GM21360 (cell line): ENCODE data around the gene ERC2.

ENCODE experiments used
- ATAC-seq: cut with Tn5 transposase; IDR thresholded peaks from one replicate; pipeline ENCODE4 v1.9.1; 2021; ENCODE audit warnings: mild to moderate bottlenecking, moderate library complexity; ENCODE audit not compliant: unreplicated experiment

Gene ERC2

GRCh38 chr3:55723653-55724406, 744.4 kb downstream of the ERC2 start:
- no peak for ATAC-seq

DNA sequence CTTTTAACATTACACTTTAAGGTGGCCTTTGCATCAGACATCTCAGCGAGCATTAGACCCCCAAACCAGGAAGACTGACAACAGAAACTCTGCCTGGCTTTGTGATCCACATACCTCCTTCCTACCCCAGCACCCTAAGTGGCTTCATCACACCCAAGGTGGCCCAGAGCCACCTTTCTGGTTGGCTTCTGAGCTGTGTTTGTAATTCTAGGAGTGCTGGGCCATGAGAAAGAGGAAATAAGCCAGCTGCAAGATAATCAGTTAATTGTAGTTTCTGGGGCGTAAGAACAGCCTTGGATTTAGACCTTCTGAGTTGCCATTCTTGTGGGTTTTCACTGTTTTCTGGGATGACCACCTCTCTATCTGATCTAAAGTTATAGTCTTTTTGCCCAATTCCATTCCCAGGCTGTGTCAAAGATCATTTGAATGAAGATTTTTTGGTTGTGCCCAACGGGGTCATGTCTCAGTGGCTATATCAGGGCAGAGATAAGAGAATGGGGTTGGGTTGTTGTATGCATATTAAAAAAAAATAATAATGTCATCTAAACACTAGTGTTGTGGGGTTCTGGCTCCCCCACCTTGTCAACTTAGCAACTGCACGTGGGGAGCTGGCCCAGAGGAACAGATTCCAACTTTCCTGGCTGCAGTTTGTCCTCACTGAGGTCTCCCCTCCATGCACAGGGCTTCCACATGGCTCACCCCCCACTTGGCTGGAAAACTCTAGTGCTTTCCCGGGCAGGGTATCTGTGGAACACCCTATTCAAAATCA, 746.4 kb downstream of the ERC2 start:
- no peak for ATAC-seq

GRCh38 chr3:55720614-55721013, 747.7 kb downstream of the ERC2 start:
- no peak for ATAC-seq

DNA sequence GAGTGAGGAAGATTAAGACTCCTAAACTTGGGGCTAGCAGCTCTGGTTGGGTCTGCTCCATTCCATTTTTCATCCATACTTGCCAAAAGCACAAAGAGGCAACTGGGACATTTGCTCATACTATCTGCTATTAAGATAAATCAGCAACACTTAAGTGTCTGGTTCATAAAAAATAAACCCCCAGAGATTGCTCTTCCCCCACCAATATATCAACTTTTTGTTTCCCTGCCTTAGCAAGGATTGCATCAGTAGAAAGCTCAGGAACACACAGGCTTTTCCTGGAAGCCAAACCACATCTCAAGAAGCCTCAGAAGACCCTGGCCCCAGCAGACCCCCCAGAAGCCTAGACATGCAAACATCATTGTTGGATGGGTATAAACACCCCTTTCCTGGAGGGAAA, 748.8 kb downstream of the ERC2 start:
- no peak for ATAC-seq

GRCh38 chr3:55719006-55719405, 749.3 kb downstream of the ERC2 start:
- ATAC-seq = no peak

GRCh38 chr3:55718521-55718921, 749.7 kb downstream of the ERC2 start:
- no peak for ATAC-seq

DNA sequence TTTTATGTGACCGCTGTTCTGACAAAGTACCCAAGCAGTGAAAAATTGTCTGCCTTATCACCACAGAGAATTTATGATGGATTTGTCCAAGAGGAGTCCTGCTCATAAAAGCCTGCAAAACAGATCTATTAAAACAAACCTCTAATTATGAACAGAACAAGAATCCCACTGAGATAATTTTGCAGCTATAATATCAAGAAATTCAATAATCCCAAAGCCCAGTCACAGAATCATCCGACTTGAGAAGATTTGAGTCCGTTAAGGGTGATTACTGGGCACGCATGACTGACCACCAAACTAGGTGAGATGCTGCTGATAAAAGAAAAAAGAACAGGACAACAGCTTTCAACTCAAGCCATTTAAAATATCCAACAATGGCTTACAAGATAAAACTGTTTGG, 750.2 kb downstream of the ERC2 start:
- no peak for ATAC-seq

- no peak for ATAC-seq
Measured at GRCh38 chr3:55717481-55717880, 750.8 kb downstream of the ERC2 start.

- no peak for ATAC-seq
Measured at GRCh38 chr3:55716611-55717225, 751.5 kb downstream of the ERC2 start.

- no peak for ATAC-seq
Measured at GRCh38 chr3:55716044-55716443, 752.2 kb downstream of the ERC2 start.

DNA sequence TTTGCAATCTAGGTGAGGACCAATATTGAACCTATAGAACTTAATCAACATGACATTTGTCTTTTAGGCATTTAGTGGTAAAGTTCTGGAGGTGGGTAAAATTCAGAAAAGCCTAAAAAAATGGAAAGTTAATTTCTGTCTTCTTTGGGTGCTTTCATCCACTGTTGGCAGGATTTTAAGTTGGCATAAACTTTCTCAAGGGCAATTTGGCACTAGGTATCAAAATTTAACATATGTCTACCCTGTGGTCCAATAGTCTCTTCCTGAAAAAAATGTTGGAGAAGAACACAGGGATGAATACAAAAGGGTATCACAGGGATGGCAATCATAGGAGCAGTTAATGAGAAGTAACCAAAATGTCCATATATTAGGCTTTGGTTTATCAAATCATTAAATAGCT, 754.2 kb downstream of the ERC2 start:
- no peak for ATAC-seq

DNA sequence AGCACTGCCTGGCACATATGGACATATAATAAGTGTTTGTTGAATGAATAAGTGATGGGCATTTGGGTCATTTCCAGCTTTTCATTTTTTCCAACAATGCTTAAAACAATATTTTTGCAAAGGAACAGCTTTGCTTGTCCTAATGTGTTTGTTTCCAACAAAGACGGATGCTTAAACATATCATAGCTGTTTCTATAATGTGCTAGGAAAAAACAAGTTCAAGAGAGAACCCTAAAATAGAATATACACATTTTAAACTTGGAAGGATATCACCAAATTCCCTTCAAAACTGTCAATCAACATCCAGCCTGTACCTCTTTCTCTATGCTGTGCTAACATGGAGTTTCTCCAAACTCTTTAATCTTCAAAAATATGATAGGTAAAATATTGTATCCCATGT, 756.6 kb downstream of the ERC2 start:
- no peak for ATAC-seq

DNA sequence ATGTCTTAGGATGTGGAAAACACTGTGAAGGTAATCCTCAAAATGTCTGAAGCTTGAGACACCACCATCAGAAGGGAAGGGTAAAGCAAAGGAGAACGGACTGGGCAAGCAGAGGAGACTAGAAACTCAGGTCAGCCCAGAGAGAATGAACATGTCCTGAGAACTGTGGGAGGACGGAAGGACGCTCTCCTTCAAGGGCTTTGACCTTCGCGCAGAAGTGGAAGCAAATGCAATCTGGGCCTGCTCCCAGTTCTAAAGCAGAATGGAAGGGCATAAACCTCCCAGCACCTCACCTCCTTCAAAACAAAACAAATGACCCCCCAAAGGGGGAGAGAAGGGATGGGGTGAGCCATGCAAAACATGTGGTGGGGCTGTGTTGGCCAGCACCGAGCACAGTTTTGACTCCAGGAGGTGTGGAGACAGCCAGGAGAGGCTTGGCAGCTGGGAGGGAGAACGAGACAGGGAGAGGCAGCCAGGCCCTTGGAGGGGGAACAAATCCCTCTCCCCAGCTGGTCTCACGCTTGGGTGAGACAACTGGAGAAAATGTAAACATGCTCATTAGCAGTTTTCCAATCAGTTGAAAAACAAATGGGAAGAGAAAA, 758.8 kb downstream of the ERC2 start:
- no peak for ATAC-seq

GRCh38 chr3:55708921-55709320, 759.3 kb downstream of the ERC2 start:
- no peak for ATAC-seq

DNA sequence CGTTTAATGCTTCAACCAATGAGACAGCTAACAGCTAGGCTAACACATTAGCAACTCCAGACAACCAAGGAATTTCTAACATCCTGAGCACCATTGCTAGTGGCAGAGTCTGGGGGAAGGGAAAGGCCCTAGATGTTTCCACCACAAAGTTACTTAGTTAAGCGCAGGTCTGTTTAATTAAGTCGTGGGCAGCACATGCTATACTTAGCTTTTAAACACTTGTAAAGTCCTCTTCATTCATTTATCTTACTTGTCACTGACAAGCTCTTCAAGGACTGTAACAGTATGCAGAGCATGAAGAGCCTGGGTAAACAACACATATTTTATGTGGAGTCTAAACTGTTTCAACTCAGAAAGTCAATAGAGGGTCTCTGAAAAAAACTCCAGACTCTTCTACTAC, 760.0 kb downstream of the ERC2 start:
- ATAC-seq = no peak

GRCh38 chr3:55704521-55704920, 763.7 kb downstream of the ERC2 start:
- ATAC-seq = no peak

- ATAC-seq = no peak
Measured at GRCh38 chr3:55702822-55703221, 765.4 kb downstream of the ERC2 start.

DNA sequence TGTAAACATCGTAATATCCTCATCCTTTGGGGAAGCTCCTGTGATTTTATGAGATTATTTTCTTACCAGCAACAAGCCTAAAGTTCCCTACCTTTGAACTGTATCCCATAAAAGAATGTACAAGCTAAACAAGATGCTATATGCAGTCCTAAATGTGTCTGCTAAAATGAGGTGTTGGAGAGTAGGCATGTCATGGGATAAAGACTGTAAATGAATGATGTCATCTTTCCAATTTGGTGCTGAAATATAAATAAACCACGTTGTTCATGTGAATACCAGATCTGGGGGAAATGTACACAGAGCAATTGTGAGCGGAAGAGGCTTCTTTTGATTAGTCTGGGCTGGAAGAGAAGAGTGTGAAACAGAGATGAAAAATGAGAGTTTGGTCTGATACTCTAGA, 766.3 kb downstream of the ERC2 start:
- ATAC-seq = no peak

DNA sequence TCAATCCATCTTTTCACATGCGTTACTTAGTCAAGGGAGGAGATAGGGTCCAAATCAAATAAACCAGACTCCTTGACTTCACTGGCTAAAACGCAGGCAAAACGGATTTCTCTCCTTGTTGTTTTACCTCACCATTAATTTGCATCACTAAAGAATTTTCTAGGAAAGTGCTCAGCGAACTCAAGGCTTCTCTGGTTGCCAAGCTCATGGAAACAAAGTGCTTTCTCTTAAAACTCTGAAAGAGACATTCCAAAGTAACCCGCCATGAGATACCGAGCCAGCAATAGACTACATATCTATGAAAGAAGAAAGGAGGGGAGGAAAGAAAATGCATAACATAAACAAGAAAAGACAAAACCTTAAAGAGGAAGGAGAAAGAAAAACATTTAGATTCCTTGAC, 769.4 kb downstream of the ERC2 start:
- no peak for ATAC-seq

DNA sequence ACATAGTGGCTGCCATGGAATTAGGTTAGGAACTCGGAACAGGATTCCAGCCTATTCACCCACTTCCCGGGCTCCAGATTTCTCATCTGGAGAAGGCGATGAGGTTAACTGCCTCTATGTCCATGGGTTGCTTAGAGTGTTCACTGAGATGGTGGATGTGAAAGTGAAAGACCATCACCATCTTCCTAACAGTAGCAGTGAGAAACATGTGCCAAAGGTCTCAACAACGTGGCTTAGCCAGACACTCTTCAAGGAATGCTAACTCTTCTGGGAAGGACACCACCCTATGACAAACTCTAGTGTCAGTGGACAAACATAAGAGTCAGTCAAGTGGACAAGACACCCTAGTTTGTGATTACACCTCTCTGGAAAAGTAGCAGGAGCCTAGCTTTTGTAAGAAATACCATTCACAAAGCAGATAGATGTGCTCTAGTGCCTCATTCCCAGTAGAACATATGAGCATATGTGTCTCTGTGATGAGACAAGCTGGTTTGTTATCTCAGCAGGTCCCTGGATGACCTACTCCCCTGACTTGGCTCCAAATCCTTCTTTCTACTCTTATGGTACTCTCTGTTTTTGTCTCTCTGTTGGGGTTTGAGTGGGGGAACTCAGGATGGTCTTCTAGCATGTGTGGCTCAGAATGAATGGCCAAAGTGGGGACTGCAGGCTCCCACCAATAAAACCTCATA, 770.9 kb downstream of the ERC2 start:
- ATAC-seq = no peak

DNA sequence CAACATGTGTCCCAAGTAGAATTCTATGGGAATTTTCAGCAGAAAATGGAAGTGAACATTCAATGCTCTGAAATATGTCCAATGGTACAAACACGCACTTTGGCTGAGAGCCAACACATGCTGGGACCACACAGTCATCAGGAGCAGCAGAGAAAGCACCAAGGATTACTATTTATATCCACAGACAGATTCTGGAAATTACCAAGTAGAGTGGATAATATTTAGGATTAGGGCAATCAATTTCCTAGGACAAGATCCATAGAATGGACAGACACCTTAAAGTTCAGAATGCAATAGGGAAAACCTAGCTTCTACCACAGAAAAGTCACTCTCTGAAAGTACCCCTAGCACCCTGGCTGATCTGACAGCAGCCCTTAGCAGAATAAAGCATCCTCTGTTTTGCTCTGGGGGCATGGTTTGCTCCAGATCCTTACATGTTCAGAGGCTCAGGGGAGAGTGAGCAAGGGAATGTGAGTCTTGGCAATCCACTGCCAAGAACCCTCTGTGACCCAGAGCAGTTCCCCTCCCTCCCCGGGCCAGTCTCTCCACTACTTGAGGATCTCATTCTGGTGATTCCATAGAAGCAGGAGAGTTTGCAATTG, 775.2 kb downstream of the ERC2 start:
- ATAC-seq = no peak
